Activated T-cell treated with anti-CD3 and anti-CD28 coated beads, Interleukin-2, amount 50 U/mL, for 72 hours (primary cell): ENCODE measurements around the gene SORCS3. TPM values are rescaled to one million over a fixed set of nuclear protein-coding genes. Genes with fewer than 3 reads are reported as not detected.

Experiments used
- ATAC-seq, 2 donors: fragments of 150-1000 bp; cut with Tn5 transposase; replicated peaks in 1 of 2; 2 replicates each; pipeline ENCODE4 v1.10.0; 2021; ENCODE audit warnings: moderate library complexity in 2 of 2, mild to moderate bottlenecking in 1 of 2
- DNase-seq, 2 donors: peaks; one replicate each; pipeline ENCODE4 v3.0.0; 2021 to 2022; ENCODE audit warnings: mixed read lengths in 1 of 2
- H3K27ac Mint-ChIP-seq: one replicate; pipeline ENCODE4 v1.8.0; 2022; ENCODE audit warnings: mild to moderate bottlenecking, moderate library complexity, mixed read lengths
- H3K27me3 Mint-ChIP-seq: one replicate; pipeline ENCODE4 v1.8.0; 2022; ENCODE audit warnings: low read depth, mixed read lengths
- H3K36me3 Mint-ChIP-seq, 2 donors: one replicate each; pipeline ENCODE4 v1.8.0; 2022; ENCODE audit warnings: mixed read lengths in 2 of 2, mild to moderate bottlenecking in 1 of 2; ENCODE audit not compliant: insufficient read depth in 2 of 2
- H3K4me1 Mint-ChIP-seq: one replicate; pipeline ENCODE4 v1.8.0; 2022; ENCODE audit warnings: low read depth, mixed read lengths
- H3K4me3 Mint-ChIP-seq, 2 donors: one replicate each; pipeline ENCODE4 v1.8.0; 2022; ENCODE audit warnings: mild to moderate bottlenecking in 2 of 2, mixed read lengths in 2 of 2, moderate library complexity in 2 of 2
- H3K9me3 Mint-ChIP-seq, 2 donors: one replicate each; pipeline ENCODE4 v1.8.0; 2022; ENCODE audit warnings: mixed read lengths in 2 of 2
- total RNA-seq, 2 donors: library from RNA; stranded (reverse); gene quantifications; one replicate each; pipeline ENCODE4 v1.2.3, GENCODE V29; 2022

The SORCS3 gene
- total RNA-seq, 2 donors from 2014 or later, result not detected

- no peak for DNase-seq
- no peak overlapping the region for H3K4me3 Mint-ChIP-seq
- no peak for ATAC-seq
- H3K36me3 Mint-ChIP-seq, result no peaks in the 10 kb centered on the region
- H3K27me3 Mint-ChIP-seq, result no peaks in the 10 kb centered on the region
- peaks cover 0 to 1% of the 10 kb centered on the region in 2 donors for H3K9me3 Mint-ChIP-seq
- H3K4me1 Mint-ChIP-seq, result no peaks in the 10 kb centered on the region
- no peak overlapping the region for H3K27ac Mint-ChIP-seq
Measured at GRCh38 chr10:105161149-105161548, 520.1 kb downstream of the SORCS3 start.

- DNase-seq (no peak), ATAC-seq (no peak)
- no peaks in the 10 kb centered on the region for H3K27me3 Mint-ChIP-seq
- H3K4me1 Mint-ChIP-seq, result no peaks in the 10 kb centered on the region
- no peak overlapping the region for H3K4me3 Mint-ChIP-seq
- H3K9me3 Mint-ChIP-seq, result peaks cover 0 to 1% of the 10 kb centered on the region in 2 donors
- no peak overlapping the region for H3K27ac Mint-ChIP-seq
- no peaks in the 10 kb centered on the region for H3K36me3 Mint-ChIP-seq
Measured at GRCh38 chr10:105161767-105162166, 520.7 kb downstream of the SORCS3 start.

GRCh38 chr10:105170521-105170920 lies 529.4 kb downstream of the SORCS3 start:
- Mint-ChIP-seq H3K36me3 (no peaks in the 10 kb centered on the region), H3K27me3 (no peaks in the 10 kb centered on the region), H3K27ac (no peak overlapping the region), H3K4me1 (no peaks in the 10 kb centered on the region), H3K4me3 (no peak overlapping the region), H3K9me3 (peaks cover 5 to 13% of the 10 kb centered on the region in 2 donors)
- DNase-seq, result no peak
- no peak for ATAC-seq

GRCh38 chr10:105171945-105172344 lies 530.9 kb downstream of the SORCS3 start:
- Mint-ChIP-seq H3K36me3 (no peaks in the 10 kb centered on the region), H3K27me3 (no peaks in the 10 kb centered on the region), H3K27ac (no peak overlapping the region), H3K4me1 (no peaks in the 10 kb centered on the region), H3K9me3 (peaks cover 5 to 13% of the 10 kb centered on the region in 2 donors), H3K4me3 (no peak overlapping the region)
- DNase-seq (no peak), ATAC-seq (no peak)

GRCh38 chr10:105181626-105182025 lies 540.5 kb downstream of the SORCS3 start:
- Mint-ChIP-seq H3K36me3 (no peaks in the 10 kb centered on the region), H3K4me3 (no peak overlapping the region), H3K4me1 (no peaks in the 10 kb centered on the region), H3K27me3 (no peaks in the 10 kb centered on the region), H3K27ac (no peak overlapping the region), H3K9me3 (no peaks in the 10 kb centered on the region)
- ATAC-seq, result no peak
- DNase-seq, result no peak

- Mint-ChIP-seq H3K27ac (no peak overlapping the region), H3K27me3 (no peaks in the 10 kb centered on the region), H3K36me3 (no peaks in the 10 kb centered on the region), H3K4me3 (no peak overlapping the region), H3K4me1 (no peaks in the 10 kb centered on the region), H3K9me3 (no peaks in the 10 kb centered on the region)
- ATAC-seq, result no peak
- DNase-seq, result no peak
Measured at GRCh38 chr10:105183536-105183935, 542.4 kb downstream of the SORCS3 start.

- DNase-seq (no peak), ATAC-seq (no peak)
- Mint-ChIP-seq H3K4me3 (no peak overlapping the region), H3K27ac (no peak overlapping the region), H3K36me3 (no peaks in the 10 kb centered on the region), H3K9me3 (no peaks in the 10 kb centered on the region), H3K4me1 (no peaks in the 10 kb centered on the region), H3K27me3 (no peaks in the 10 kb centered on the region)
Measured at GRCh38 chr10:105185161-105185560, 544.1 kb downstream of the SORCS3 start.

GRCh38 chr10:105187243-105187642 lies 546.2 kb downstream of the SORCS3 start:
- DNase-seq, result no peak
- H3K4me3 Mint-ChIP-seq, result no peak overlapping the region
- no peaks in the 10 kb centered on the region for H3K27me3 Mint-ChIP-seq
- no peak for ATAC-seq
- no peaks in the 10 kb centered on the region for H3K9me3 Mint-ChIP-seq
- H3K27ac Mint-ChIP-seq, result no peak overlapping the region
- H3K4me1 Mint-ChIP-seq, result no peaks in the 10 kb centered on the region
- H3K36me3 Mint-ChIP-seq, result no peaks in the 10 kb centered on the region

GRCh38 chr10:105188737-105189462 lies 547.8 kb downstream of the SORCS3 start:
- Mint-ChIP-seq H3K9me3 (no peaks in the 10 kb centered on the region), H3K27me3 (no peaks in the 10 kb centered on the region), H3K27ac (no peak overlapping the region), H3K36me3 (no peaks in the 10 kb centered on the region), H3K4me1 (no peaks in the 10 kb centered on the region), H3K4me3 (no peak overlapping the region)
- DNase-seq (no peak), ATAC-seq (no peak)

GRCh38 chr10:105189463-105189800 lies 548.3 kb downstream of the SORCS3 start:
- Mint-ChIP-seq H3K27ac (no peak overlapping the region), H3K36me3 (no peaks in the 10 kb centered on the region), H3K4me1 (no peaks in the 10 kb centered on the region), H3K4me3 (no peak overlapping the region), H3K27me3 (no peaks in the 10 kb centered on the region), H3K9me3 (no peaks in the 10 kb centered on the region)
- DNase-seq (no peak), ATAC-seq (no peak)

- no peak overlapping the region for H3K27ac Mint-ChIP-seq
- ATAC-seq (no peak), DNase-seq (no peak)
- H3K4me3 Mint-ChIP-seq, result no peak overlapping the region
- H3K9me3 Mint-ChIP-seq, result peaks cover 0 to 2% of the 10 kb centered on the region in 2 donors
- H3K4me1 Mint-ChIP-seq, result no peaks in the 10 kb centered on the region
- H3K27me3 Mint-ChIP-seq, result no peaks in the 10 kb centered on the region
- H3K36me3 Mint-ChIP-seq, result no peaks in the 10 kb centered on the region
Measured at GRCh38 chr10:105192146-105192545, 551.1 kb downstream of the SORCS3 start.

GRCh38 chr10:105192861-105193260 lies 551.8 kb downstream of the SORCS3 start:
- Mint-ChIP-seq H3K9me3 (peaks cover 0 to 2% of the 10 kb centered on the region in 2 donors), H3K4me1 (no peaks in the 10 kb centered on the region), H3K27me3 (no peaks in the 10 kb centered on the region), H3K36me3 (no peaks in the 10 kb centered on the region), H3K27ac (no peak overlapping the region), H3K4me3 (no peak overlapping the region)
- DNase-seq (no peak), ATAC-seq (no peak)

GRCh38 chr10:105195831-105196230 lies 554.7 kb downstream of the SORCS3 start:
- H3K27ac Mint-ChIP-seq, result no peak overlapping the region
- no peak for ATAC-seq
- no peaks in the 10 kb centered on the region for H3K27me3 Mint-ChIP-seq
- no peak for DNase-seq
- no peaks in the 10 kb centered on the region for H3K4me1 Mint-ChIP-seq
- no peaks in the 10 kb centered on the region for H3K36me3 Mint-ChIP-seq
- H3K4me3 Mint-ChIP-seq, result no peak overlapping the region
- H3K9me3 Mint-ChIP-seq, result peaks cover 0 to 2% of the 10 kb centered on the region in 2 donors
